ENCODE results near the gene RNF34. TPM values are rescaled to one million over a fixed set of nuclear protein-coding genes. Genes with fewer than 3 reads are reported as not detected.

RNF34 gene
- total and polyA plus RNA-seq, 2 donors (not counting 3 experiments of a cell fraction or from before 2014, with no cell fraction given), result 37.6 to 51.1 TPM

DNA sequence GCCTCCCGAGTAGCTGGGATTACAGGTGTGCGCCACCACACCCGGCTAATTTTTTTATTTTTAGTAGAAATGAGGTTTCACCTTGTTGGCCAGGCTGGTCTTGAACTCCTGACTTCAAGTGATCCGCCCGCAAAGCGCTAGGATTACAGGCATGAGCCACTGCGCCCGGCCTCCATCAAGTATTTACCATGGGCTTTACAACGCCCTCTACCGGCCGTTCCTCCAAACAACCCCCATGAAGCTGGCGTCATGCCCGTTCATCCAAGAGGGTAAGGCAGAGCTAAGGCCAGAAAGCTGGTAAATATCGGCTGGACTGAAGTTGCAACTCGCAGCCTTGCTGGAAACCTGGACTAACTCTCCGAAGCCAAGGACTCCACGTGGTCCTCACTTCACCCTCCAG lies 41.6 kb downstream of the RNF34 start:
- dilution Hi-C loops (cut with MboI; ENCODE audit: extremely low pct_ligation_motif_present, low sequenced_read_pairs), result no loop called here
- intact Hi-C loops (cut with micrococcal nuclease), result loop anchor here (5.0 kb wide), 1 partner anchor 89 kb away; the partner anchor contains the start of gene ANAPC5
- no peak for FAIRE-seq
- DNase-seq (ENCODE audit: low read depth, low spot score), result no peak
- no peaks in the 10 kb centered on the region for H3K9me3 ChIP-seq (replicated peaks; ENCODE audit: control insufficient read depth, insufficient read depth, low read length)
- TF ChIP-seq GATA2 (IDR thresholded peaks at IDR 0.05; ENCODE audit: insufficient read depth, insufficient read length, low read depth, low read length), result no peak
- no peak for TF ChIP-seq JUN (IDR thresholded peaks at IDR 0.05; ENCODE audit: borderline replicate concordance, insufficient read depth, insufficient read length, low read depth)
- TF ChIP-seq, protein P1, sequence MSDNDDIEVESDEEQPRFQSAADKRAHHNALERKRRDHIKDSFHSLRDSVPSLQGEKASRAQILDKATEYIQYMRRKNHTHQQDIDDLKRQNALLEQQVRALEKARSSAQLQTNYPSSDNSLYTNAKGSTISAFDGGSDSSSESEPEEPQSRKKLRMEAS (IDR thresholded peaks at IDR 0.05; ENCODE audit: insufficient read depth, insufficient read length), result no peak
- no peak for TF ChIP-seq FOS (IDR thresholded peaks at IDR 0.05; ENCODE audit: borderline replicate concordance, insufficient read depth, low read length)
- no peak for TF ChIP-seq EZH2 (IDR thresholded peaks at IDR 0.05; ENCODE audit: borderline replicate concordance, low read depth, low read length, severe bottlenecking)
- TF ChIP-seq POLR2AphosphoS5 (IDR thresholded peaks at IDR 0.05; ENCODE audit: insufficient read depth, low read depth, low read length), result no peak
- no peak for TF ChIP-seq POLR2A (IDR thresholded peaks at IDR 0.05; ENCODE audit: low read depth, low read length)
- TF ChIP-seq, protein P2, sequence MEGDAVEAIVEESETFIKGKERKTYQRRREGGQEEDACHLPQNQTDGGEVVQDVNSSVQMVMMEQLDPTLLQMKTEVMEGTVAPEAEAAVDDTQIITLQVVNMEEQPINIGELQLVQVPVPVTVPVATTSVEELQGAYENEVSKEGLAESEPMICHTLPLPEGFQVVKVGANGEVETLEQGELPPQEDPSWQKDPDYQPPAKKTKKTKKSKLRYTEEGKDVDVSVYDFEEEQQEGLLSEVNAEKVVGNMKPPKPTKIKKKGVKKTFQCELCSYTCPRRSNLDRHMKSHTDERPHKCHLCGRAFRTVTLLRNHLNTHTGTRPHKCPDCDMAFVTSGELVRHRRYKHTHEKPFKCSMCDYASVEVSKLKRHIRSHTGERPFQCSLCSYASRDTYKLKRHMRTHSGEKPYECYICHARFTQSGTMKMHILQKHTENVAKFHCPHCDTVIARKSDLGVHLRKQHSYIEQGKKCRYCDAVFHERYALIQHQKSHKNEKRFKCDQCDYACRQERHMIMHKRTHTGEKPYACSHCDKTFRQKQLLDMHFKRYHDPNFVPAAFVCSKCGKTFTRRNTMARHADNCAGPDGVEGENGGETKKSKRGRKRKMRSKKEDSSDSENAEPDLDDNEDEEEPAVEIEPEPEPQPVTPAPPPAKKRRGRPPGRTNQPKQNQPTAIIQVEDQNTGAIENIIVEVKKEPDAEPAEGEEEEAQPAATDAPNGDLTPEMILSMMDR (IDR thresholded peaks at IDR 0.05; ENCODE audit: extremely low read depth in 1 of 2, insufficient read depth in 1 of 2, low read depth in 1 of 2, low read length in 2 of 2), result no peak
- TF ChIP-seq MYC (IDR thresholded peaks at IDR 0.05; ENCODE audit: low read depth, low read length), result no peak
- peaks cover 3 to 26% of the 10 kb centered on the region in 2 experiments for H3K36me3 ChIP-seq (ENCODE audit: control insufficient read depth in 2 of 2, extremely low read depth in 1 of 2, insufficient read depth in 2 of 2, low read length in 2 of 2)
- H3K27me3 ChIP-seq (ENCODE audit: control insufficient read depth in 2 of 2, insufficient read depth in 2 of 2, low read length in 2 of 2), result no peaks in the 10 kb centered on the region
- H3K4me3 ChIP-seq (replicated peaks in 1 of 3; ENCODE audit: insufficient read depth in 1 of 3, low read depth in 1 of 3, low read length in 3 of 3), result no peak overlapping the region
- ChIA-PET CTCF (interaction anchor here (2.1 to 8.5 kb wide), 5 partner anchors 9 to 105 kb away, joined by 6 to 110 read pairs (median 11); partner anchors contain the start of gene ANAPC5), POLR2A (no interaction called here)
- H3K4me1 ChIP-seq (ENCODE audit: control insufficient read depth, extremely low read depth, insufficient read depth, low read length), result no peaks in the 10 kb centered on the region
- H3K27ac ChIP-seq (ENCODE audit: insufficient read depth, low read depth, low read length), result no peak overlapping the region
- H3K79me2 ChIP-seq (ENCODE audit: control insufficient read depth, insufficient read depth, low read length), result no peaks in the 10 kb centered on the region
- H3K4me2 ChIP-seq (ENCODE audit: insufficient read depth, low read length), result no peak overlapping the region
- H3K9me1 ChIP-seq (replicated peaks; ENCODE audit: control insufficient read depth, extremely low read depth, insufficient read depth, low read length), result no peaks in the 10 kb centered on the region
- H4K20me1 ChIP-seq (replicated peaks; ENCODE audit: control insufficient read depth, extremely low read depth, insufficient read depth, low read length), result no peaks in the 10 kb centered on the region
- no peak overlapping the region for H2AFZ ChIP-seq (ENCODE audit: low read depth, low read length)
- no peak overlapping the region for H3K9ac ChIP-seq (replicated peaks; ENCODE audit: extremely low read depth, insufficient read depth, low read length)
- no TSS peak for BruUV-seq (replicated peaks)

Data from endothelial cell of umbilical vein (primary cell).